GM18508 (cell line): ENCODE measurements around the gene KPNA4.

Experiments used
- ATAC-seq: cut with Tn5 transposase; IDR thresholded peaks from one replicate; pipeline ENCODE4 v1.9.1; 2021; ENCODE audit warnings: moderate number of reproducible peaks; ENCODE audit not compliant: insufficient read depth, unreplicated experiment

Gene KPNA4

DNA sequence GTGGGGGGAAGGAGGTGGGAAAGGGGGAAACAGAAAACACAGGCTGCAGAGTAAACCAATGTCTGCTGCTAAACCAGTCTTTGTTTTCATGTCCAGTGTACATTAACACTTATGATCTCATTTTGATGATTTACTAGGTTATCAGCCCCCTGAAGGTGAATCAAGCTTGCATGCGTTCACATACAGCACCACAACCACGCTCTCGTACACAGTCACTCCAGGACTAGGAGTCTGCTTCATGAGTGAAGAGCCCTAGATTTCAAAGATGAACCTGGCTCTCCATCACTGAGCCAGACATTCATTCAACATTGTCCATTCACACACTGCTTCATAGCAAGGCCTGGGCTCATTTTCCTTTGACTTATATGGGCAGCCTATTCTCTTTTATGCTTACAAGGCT lies 64.0 kb downstream of the KPNA4 start:
- ATAC-seq, result no peak

DNA sequence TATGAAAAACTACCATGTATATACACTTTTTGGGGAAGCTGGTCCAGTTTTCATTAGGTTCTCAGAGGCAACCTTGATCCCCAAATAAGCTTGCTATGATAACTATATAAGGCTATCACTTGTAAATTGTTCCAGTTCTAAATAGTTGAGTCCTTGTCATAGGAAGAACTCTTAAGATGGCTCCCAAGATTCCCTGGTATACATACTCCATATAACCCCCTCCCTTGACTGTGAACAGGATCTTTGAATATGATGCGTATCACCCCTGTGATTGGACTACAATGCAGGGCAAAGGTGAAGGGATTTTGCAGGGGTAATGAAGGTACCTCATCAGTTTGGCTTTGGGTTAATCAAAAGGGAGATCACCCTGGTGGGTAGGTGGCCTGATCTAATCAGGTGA lies 67.2 kb downstream of the KPNA4 start:
- ATAC-seq, result no peak

DNA sequence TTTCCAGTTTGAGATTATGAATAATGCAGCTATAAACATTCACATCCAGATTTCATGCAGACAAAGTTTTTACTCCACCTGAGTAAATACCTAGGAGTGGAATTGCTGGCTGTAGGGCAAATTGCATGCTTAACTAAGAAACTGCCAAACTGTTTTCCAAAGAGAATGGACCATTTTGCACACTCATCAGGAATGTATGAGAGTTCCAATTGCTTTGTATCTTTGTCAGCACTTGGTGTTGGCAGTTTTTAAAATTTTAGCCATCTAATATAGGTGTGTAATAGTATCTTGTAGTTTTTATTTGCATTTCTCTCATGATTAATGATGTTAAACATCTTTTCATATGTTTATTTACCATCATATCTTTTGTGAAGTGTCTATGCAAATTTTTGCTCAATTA lies 75.2 kb downstream of the KPNA4 start:
- ATAC-seq, result no peak

DNA sequence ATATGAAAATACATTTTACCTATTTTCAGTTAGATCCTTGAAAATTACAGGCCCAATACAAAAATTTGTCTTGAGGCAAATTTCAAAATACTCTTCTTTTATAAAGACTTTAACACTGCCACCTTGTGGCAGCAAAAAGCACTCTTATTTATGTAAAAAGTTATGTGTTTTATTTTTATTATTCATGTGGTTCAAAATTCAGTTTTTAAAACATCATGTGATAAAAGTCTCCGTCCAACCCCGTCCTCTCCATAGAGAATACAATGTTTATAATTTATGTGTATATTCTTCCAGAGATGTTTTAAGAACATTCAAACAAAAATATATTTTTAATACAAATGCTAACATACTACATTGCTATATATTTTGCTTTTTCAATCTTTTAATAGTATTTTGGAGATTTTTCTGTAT lies 78.9 kb downstream of the KPNA4 start:
- ATAC-seq, result no peak

DNA sequence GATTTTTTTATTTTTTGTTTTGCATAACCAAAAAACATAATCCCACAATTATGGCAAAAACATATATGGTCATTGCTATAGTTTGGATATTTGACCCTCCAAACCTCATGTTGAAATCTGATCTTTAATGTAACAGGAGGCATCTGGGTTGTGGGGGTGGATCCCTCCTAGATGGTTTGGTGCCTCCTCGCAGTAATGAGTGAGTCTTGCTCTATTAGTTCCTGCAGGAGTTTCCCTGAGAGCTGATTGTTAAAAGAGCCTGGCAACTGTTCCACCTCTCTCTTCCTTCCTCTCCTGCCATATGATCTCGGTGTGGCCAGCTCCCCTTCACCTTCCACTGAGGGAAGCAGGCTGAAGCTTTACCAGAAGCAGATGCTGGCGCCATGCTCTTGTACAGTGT lies 82.6 kb downstream of the KPNA4 start:
- no peak for ATAC-seq

DNA sequence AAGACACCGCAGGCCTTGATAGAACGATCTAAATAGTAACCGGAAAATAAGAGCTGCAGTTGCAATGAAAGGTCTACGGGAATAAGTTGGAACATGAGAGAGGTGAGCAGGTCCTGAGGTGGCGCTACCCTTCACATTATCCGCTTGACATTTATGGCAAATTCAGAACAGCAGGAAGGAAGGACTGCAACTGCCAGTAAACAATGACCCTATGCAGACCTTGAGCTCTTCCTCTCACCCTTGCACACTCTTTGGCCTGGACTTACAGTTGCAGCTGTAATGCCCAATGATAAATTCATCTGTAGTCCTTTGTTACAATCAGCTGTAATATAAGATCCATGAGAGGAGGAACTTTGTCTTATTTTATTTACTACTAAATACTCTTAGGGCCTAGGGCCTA lies 83.5 kb downstream of the KPNA4 start:
- no peak for ATAC-seq

DNA sequence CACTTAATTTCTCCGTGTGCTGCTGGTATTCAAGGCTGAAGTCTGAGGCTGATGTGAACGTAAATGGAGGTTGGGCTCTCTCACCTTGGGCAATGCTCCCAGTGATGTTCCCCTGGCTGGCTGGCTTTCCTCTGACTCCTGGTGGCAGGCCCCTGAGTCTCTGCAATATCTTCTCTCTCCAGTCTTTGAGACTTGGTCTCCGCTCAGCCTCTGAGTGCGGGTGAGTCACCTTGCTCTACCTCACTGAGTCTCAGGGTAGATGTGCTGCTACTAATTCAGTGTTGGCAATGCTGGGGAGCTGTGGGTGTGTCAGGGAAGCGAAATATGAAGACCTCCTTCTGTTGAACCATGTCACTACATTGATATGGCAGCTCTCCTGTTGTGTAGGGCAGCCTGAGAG lies 84.4 kb downstream of the KPNA4 start:
- ATAC-seq, result no peak

DNA sequence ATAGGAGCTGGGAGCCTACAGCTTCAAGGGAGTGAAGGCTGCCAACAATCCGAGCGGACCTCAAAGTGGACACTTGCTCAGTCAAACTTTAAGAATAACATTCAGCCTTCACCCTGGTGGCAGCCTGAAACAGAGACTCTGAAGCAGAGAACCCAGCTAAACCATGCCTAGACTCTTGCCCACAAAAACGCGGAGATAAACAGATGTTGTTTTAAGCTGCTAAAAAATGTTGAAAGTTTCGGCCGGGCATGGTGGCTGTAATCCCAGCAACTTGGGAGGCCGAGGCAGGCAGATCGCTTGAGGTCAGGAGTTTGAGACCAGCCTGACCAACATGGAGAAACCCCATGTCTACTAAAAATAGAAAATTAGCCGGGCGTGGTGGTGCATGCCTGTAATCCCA lies 86.0 kb downstream of the KPNA4 start:
- ATAC-seq, result no peak

DNA sequence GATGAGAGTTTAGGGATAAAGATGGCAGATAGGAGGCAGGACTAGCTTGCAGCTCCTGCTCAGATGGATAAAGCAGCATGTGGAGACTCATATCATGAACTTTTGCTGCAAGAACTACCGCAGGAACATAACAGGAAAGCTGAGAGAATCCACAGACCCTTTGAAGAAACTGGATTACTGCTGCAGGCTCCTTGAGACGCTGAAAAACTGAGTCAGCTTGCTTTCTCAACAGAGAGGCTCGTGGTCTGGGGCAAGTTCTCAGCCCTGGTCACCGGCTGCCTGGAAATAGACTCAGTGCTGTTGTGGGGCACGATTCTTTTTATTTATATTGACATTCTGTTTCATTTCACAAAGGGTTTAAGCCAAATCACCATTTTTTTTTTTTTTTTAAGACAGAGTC lies 87.0 kb downstream of the KPNA4 start:
- ATAC-seq, result no peak

DNA sequence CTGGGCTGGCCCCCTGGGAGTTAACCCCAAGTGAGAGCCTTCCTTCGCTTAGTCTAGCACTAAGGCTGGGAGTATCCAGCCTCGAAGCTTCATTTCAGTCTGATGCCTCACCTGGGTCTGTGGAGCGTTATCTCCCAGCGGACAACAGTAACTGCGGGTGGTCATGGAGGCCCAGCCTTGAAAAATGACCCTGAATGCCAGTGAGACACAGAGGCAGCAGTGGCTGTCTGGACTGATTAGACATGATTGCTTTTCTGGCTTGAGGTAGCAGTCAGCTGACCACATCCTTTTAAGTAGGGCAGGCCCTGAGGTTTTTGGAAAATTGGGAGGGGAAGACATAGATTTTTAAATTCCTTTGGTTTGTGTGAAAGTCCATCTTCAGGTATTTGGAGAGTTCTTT lies 87.6 kb downstream of the KPNA4 start:
- ATAC-seq, result no peak

DNA sequence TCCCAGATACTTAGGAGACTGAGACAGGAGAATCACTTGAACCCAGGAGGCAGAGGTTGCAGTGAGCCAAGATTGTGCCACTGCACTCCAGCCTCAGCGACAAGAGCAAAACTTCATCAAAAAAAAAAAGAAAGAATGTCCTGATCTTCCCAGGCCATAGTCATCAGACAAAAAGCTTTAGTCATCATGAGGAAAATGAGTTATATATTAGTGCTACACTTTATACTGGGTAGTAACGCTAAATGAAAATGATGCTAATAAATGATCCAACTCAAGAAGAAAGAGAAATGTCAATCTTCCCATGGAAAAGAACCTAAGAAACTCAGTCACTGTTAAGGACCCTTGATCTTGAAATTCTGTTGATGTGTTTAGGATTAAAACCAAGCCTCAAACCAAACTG lies 89.5 kb downstream of the KPNA4 start:
- ATAC-seq, result no peak

DNA sequence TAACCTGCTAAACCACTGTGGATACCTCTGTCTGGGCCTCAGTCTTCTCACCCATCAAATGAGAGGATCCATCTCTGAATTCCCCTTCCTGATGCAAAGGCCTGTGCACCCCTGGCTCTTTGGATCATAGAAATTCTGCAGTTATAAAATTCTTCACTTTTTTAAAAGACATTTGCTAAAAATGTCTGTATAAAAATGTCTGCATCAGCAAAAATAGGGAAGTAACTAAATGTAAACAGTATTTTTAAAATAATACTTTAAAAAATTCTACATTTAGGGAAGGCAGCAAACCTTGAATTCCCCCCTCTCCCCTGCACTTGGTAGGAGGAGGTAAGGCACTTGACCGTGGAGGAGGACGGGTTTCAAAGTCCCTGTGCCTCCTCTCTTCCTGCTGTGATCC lies 90.2 kb downstream of the KPNA4 start:
- ATAC-seq, result no peak

DNA sequence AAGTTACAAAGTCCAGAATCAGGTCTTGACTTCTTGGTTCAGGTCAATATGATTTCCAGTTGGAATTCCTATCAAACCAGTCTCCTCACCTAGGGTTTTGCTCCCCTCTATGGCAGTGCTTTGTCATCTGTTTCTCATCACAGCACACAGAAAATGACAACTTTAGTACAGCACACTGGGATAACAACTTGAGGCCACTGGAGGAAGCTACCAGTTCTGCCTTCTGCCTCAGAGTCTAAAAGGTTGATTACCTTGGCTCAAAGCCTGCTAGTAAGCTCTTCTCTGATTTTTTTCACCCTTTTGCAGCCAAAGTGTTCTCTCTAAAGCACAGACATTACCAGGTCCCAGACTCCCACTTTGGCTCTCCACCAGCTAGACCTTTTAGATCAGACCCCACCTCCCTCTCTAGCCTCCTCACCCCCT lies 90.9 kb downstream of the KPNA4 start:
- no peak for ATAC-seq

DNA sequence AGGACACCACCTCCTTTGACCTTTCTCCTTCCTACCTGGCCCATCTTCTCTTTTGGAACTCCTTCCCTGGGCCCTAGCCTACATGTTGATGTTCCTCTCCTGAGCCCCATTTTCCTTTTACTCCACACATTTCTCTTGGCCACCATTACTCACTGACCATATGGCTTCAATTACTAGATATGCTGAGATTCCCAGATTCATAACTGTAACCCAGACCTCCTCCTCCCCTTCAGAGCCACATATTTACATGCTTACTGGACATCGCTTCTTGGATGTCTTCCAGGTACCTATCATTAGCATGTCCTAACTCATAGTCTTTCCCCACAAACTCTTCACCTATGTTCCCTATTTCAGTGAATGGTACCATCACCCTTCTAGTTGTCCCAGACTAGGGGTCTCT lies 91.4 kb downstream of the KPNA4 start:
- no peak for ATAC-seq

DNA sequence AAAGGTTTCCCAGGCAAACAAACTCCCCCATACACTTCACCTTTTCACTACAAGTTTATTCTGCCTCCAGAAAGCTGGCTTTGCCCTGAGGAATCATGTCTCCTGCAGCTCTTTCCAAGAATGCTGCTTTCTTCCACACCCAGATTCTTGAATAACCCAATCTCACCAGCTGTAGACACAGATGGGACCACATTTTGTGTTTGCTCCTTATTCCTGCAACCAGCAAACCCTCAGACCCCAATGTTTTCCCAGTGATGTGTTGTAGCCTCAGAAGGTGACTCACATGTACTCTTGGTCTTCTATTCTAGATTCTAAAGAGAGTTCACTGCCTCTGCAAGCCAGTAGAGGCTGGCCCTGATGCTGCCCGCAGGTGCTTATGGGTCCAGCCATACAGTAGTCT lies 92.2 kb downstream of the KPNA4 start:
- no peak for ATAC-seq

DNA sequence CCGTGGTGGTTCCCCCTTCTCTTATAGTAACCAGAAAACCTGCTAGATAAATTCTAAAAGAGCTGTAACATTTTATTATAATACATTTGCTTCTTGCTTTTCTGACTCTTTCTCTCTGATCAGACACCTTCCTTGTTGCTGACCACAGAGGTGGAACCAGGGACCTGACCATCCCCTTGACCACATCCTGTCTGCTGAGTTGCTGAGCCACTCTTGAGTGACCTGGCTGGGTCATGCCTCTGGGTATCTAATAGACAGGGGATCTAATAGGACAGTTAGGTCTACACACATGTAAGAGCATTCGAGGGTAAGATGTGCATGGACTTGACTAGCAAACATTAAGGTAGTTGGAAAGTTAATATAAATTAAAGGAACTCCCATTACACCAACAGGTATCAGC lies 93.0 kb downstream of the KPNA4 start:
- no peak for ATAC-seq

DNA sequence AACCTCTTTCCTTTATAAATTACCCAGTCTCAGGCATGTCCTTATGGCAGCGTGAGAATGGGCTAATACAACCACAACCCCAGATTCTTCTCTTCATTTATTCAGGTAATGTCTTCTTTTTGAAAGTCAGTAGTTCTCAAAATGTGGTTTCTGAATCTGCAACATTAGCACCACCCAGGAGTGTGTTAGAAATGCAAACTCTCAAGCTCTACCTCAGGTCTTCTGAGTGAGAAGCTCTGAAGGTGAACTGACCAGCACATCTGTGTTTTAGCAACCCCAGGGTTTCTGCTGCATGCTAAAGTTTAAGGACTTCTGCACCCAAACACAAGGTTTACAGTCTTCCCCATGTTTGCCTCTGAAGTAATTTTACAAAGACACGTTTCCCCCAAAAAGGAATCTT lies 93.5 kb downstream of the KPNA4 start:
- no peak for ATAC-seq

DNA sequence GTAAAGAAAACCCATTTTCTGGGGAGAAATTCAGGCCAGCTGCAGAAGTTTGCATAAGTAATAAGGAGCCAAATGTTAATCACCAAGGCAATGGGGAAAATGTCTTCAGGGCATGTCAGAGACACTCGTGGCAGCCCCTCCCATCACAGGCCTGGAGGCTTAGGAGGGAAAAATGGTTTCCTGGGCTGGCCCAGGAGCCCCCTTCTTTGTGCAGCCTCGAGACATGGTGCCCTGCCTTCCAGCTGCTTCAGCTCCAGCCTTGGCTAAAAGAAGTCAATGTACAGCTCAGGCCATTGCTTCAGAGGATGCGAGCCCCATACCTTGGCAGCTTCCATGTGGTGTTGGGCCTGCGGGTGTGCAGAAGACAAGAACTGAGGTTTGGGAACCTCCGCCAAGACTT lies 95.2 kb downstream of the KPNA4 start:
- ATAC-seq, result no peak

DNA sequence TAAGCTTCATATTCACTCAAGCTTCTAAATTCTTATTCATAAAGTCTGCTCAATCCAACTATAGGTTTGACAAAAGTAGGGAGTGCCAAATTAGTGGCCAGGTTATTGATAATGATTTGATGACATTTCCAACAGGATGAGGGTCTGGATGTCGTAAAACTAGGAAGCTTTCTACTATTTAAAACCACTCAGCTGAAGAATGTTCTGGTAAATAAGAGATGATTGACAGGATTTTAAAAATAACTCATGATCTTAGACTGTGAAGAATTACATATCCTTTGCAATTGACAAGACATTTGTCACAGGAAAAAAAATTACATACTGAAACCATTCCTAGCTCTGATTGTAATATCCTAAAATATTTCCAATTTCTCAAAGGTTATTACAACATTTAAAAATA lies 100.4 kb downstream of the KPNA4 start:
- no peak for ATAC-seq

DNA sequence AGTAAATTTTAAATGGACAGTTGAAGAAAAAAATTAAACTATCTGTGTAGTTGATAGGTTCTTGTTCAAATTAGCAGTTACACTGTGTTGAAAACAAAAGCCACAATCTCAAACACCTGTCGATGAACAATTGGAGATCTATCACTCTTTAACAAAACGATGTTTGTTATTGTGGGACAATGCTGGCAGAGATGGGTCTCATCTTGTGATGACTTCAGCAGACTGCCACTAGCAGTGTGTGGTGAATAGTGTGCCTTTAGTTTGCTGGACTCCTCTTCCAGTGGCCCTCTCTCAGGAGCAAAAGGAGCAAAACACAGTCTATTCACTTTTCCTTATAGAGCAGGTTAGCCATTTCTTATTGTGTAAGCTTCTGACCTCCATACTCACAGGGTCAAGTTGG lies 101.0 kb downstream of the KPNA4 start:
- no peak for ATAC-seq

DNA sequence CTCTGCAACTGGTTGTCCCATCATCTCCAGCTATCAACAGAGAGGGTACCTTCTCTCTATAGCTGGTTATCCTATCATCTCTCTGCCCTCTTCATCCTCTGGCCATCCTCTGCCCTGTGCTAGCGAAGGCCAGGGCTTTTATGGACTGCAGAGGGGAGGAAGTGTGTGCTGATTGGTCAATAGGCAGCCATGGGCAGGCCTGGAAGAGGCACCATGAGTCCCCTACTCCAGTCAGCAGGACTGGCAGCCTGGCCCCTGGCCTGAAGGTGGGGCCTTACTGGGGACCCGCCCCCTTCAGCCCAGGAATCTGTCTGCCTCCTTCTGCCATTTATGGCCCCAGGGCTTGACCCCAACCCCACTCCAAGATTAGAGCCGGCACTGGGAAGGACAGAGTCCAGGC lies 105.3 kb downstream of the KPNA4 start:
- no peak for ATAC-seq

DNA sequence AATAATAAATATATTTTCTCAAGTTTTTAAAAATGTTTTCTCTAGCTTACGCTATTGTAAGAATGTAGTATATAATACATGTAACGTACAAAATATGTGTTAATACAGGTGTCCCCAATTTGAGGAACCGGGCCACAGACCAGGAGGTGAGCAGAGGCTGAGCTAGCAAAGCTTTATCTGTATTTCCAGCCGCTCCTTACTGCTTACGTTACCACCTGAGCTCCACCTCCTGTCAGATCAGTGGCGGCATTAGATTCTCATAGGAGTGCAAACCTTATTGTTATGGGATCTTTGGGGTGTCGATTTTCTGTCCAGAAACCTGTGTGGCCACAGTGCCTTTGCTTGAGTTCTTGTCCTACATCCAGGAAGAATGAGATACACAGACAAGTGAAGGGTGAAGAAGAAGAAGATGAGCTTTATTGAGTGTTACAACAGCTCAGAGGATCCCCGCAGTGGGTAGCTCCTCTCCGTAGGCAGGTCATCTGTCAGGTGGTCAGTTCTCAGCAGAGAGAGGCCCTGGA lies 105.9 kb downstream of the KPNA4 start:
- no peak for ATAC-seq

DNA sequence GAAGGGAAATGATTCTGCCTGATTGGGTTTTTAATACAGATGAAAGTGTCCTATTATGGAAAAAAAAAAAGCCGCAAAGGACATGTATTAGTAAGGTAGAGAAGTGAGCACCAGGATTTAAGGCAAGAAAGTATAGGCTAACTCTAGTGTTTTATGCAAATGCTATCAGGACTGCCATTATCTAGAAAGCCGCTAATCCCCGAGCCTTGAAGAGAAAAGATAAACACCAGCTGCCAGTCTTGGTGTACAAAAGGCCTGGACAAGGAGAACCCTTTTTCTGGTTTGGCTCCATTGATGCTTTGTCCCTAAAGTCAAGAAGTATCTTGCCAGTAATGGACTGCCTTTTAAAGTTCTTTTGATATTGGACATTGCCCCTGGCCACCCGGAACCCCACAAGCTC lies 107.2 kb downstream of the KPNA4 start:
- no peak for ATAC-seq
